Measurements from ENCODE around the gene ELK4. TPM values are rescaled to one million over a fixed set of nuclear protein-coding genes. Genes with fewer than 3 reads are reported as not detected.

ELK4 gene
- total RNA-seq, 1 experiment from 2014 or later: 39.0 TPM

DNA sequence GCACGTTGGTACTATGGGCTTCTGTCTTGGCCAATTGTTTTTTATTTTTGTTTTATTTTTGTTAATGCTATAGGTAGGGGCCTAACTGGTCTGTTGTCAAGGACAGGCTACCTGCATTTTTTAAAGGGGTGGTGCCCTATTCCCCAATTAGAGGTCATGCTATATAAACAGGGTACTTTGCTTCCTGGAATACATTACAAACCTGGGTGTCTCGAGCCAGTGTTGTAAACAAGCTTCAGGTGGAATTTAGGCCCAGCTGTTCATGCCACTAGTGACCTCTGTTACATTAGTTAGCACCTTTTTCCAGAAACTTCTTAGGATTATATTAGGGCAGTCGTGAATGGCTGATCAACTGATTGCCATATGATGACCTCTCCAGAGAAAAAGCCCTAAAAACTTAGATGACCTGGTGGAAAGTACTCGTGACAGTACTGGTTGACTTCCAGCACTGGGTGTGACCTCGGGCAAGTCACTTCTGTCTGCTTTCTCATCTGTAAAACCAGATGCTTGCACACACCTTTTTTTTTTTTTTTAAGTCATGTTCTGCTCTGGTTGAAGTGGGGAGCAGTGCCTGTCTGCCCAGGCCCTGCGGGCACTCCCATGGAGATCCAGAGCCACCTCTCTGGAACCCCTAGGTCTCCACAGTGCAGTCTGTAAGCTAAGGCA lies 46.5 kb downstream of the ELK4 start:
- Mint-ChIP-seq H3K9me3 (no peaks in the 10 kb centered on the region), H3K27me3 (ENCODE audit: low read depth) (no peaks in the 10 kb centered on the region; the same call in 1 of the 2 replicates), H3K4me3 (no peak overlapping the region), H3K27ac (no peak overlapping the region), H3K36me3 (no peaks in the 10 kb centered on the region), H3K4me1 (no peaks in the 10 kb centered on the region)
- DNase-seq (ENCODE audit: low spot score) (no peak), ATAC-seq (no peak)
- POLR2A ChIA-PET: no interaction called here
- TF ChIP-seq, protein P1, sequence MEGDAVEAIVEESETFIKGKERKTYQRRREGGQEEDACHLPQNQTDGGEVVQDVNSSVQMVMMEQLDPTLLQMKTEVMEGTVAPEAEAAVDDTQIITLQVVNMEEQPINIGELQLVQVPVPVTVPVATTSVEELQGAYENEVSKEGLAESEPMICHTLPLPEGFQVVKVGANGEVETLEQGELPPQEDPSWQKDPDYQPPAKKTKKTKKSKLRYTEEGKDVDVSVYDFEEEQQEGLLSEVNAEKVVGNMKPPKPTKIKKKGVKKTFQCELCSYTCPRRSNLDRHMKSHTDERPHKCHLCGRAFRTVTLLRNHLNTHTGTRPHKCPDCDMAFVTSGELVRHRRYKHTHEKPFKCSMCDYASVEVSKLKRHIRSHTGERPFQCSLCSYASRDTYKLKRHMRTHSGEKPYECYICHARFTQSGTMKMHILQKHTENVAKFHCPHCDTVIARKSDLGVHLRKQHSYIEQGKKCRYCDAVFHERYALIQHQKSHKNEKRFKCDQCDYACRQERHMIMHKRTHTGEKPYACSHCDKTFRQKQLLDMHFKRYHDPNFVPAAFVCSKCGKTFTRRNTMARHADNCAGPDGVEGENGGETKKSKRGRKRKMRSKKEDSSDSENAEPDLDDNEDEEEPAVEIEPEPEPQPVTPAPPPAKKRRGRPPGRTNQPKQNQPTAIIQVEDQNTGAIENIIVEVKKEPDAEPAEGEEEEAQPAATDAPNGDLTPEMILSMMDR (IDR thresholded peaks at IDR 0.05): peak; percentile 10; the same call in 1 of the 2 replicates
- no peak for TF ChIP-seq PRRX2 (CRISPR knock-in tag; IDR thresholded peaks at IDR 0.05)
- CTCF ChIA-PET: interaction anchor here (0.5 to 2.8 kb wide), 7 partner anchors 14 to 212 kb away, joined by 3 to 10 read pairs (median 3); no protein-coding TSS in a partner anchor

DNA sequence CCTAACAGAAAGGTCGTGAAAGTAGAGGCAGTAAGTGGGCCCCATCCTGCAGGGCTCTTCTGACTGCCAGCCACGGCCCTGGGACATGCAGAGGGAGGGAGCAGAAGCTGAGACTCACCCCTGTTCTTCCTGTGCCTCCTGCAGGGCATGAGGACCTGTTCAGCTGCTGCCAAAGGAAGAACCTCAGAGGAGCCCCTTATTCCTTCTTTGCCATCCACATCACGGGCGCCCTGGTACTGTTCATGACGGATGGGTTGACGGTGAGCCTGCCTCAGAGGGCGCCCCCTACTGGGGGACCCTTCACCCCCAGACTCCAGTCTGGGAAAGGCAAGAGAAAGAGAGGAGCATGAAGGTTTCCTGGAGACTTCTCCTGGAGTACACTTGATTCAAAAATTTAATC lies 47.1 kb downstream of the ELK4 start:
- Mint-ChIP-seq H3K27ac (no peak overlapping the region), H3K4me1 (peaks cover 4% of the 10 kb centered on the region; the same call in 1 of the 2 replicates), H3K9me3 (no peaks in the 10 kb centered on the region), H3K4me3 (no peak overlapping the region), H3K36me3 (no peaks in the 10 kb centered on the region), H3K27me3 (ENCODE audit: low read depth) (peaks cover under 1% of the 10 kb centered on the region; the same call in 1 of the 2 replicates)
- TF ChIP-seq NFATC4 (CRISPR knock-in tag; IDR thresholded peaks at IDR 0.05) (no peak), KAT7 (CRISPR knock-in tag; IDR thresholded peaks at IDR 0.05; ENCODE audit: borderline replicate concordance) (no peak)
- TF ChIP-seq, protein P1 (IDR thresholded peaks at IDR 0.05): peak; percentile 58
- ATAC-seq (peak; percentile 8; the same call in 1 of the 2 replicates), DNase-seq (ENCODE audit: low spot score) (no peak)
- POLR2A ChIA-PET: no interaction called here
- CTCF ChIA-PET: interaction anchor here (1.0 to 2.8 kb wide), 4 partner anchors 41 to 74 kb away, joined by 3 to 10 read pairs (median 5); no protein-coding TSS in a partner anchor

DNA sequence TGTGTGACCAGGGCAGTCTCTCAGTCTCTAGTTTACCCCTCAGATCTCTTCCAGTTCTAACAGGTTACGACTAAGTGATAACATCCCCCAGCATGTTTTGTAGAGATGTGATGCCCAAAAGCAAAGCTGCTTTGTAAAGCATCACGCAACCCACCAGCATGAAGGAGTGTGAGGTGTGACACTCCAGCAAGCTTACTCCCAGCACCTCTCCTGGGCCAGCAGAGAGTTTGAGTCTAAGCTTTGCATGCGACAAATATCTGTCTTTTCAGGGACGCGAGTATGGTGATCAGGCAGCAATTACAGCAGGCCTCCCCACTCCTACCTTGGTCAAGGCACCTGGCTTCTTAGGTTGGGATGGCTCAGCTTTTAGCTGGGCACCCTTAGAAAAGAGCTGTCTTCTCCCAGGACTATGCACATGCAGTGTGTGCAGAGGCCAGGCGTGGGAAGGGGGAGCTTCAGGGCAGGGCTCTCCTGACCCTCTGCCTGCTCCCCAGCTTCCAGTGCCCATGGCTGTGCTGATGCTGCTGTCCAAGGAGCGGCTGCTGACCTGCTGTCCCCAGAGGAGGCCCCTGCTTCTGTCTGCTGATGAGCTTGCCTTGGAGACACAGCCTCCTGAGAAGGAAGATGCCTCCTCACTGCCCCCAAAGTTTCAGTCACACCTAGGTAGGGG lies 48.2 kb downstream of the ELK4 start:
- Mint-ChIP-seq H3K27me3 (ENCODE audit: low read depth) (peaks cover 2% of the 10 kb centered on the region; the same call in 1 of the 2 replicates), H3K36me3 (no peaks in the 10 kb centered on the region), H3K9me3 (no peaks in the 10 kb centered on the region), H3K27ac (no peak overlapping the region), H3K4me1 (peaks cover 10% of the 10 kb centered on the region; the same call in 1 of the 2 replicates), H3K4me3 (no peak overlapping the region)
- CTCF ChIA-PET: interaction anchor here (0.7 to 2.8 kb wide), 10 partner anchors 9 to 354 kb away, joined by 3 to 17 read pairs (median 6); a partner anchor contains a TSS
- TF ChIP-seq GABPB1 (CRISPR knock-in tag; IDR thresholded peaks at IDR 0.05): no peak
- no peak for TF ChIP-seq FOXP1 (CRISPR knock-in tag; IDR thresholded peaks at IDR 0.05; ENCODE audit: borderline replicate concordance)
- TF ChIP-seq, protein P2, sequence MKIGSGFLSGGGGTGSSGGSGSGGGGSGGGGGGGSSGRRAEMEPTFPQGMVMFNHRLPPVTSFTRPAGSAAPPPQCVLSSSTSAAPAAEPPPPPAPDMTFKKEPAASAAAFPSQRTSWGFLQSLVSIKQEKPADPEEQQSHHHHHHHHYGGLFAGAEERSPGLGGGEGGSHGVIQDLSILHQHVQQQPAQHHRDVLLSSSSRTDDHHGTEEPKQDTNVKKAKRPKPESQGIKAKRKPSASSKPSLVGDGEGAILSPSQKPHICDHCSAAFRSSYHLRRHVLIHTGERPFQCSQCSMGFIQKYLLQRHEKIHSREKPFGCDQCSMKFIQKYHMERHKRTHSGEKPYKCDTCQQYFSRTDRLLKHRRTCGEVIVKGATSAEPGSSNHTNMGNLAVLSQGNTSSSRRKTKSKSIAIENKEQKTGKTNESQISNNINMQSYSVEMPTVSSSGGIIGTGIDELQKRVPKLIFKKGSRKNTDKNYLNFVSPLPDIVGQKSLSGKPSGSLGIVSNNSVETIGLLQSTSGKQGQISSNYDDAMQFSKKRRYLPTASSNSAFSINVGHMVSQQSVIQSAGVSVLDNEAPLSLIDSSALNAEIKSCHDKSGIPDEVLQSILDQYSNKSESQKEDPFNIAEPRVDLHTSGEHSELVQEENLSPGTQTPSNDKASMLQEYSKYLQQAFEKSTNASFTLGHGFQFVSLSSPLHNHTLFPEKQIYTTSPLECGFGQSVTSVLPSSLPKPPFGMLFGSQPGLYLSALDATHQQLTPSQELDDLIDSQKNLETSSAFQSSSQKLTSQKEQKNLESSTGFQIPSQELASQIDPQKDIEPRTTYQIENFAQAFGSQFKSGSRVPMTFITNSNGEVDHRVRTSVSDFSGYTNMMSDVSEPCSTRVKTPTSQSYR (CRISPR knock-in tag; IDR thresholded peaks at IDR 0.05): no peak
- TF ChIP-seq CREM (CRISPR knock-in tag; IDR thresholded peaks at IDR 0.05): no peak
- no peak for TF ChIP-seq ZNF121 (CRISPR knock-in tag; IDR thresholded peaks at IDR 0.05)
- TF ChIP-seq NR3C1 (CRISPR knock-in tag; conservative IDR thresholded peaks at IDR 0.05; ENCODE audit: low read depth): no peak
- no peak for TF ChIP-seq TEAD4 (CRISPR knock-in tag; IDR thresholded peaks at IDR 0.05)
- no peak for TF ChIP-seq NR1H2 (CRISPR knock-in tag; IDR thresholded peaks at IDR 0.05)
- TF ChIP-seq MXD4 (CRISPR knock-in tag; IDR thresholded peaks at IDR 0.05; ENCODE audit: borderline replicate concordance): no peak
- TF ChIP-seq MYBL2 (CRISPR knock-in tag; IDR thresholded peaks at IDR 0.05): no peak
- no peak for TF ChIP-seq SMAD3 (CRISPR knock-in tag; IDR thresholded peaks at IDR 0.05; ENCODE audit: borderline replicate concordance)
- TF ChIP-seq, protein P3, sequence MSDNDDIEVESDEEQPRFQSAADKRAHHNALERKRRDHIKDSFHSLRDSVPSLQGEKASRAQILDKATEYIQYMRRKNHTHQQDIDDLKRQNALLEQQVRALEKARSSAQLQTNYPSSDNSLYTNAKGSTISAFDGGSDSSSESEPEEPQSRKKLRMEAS (CRISPR knock-in tag; IDR thresholded peaks at IDR 0.05): no peak
- no peak for ATAC-seq
- DNase-seq (ENCODE audit: low spot score): no peak
- POLR2A ChIA-PET: interaction anchor here (0.6 to 0.8 kb wide), 2 partner anchors 21 to 170 kb away, joined by 3 read pairs; no protein-coding TSS in a partner anchor

All from WTC11 (cell line).